Trophoblast cell (in vitro differentiated cells and primary cell): ENCODE data around the gene KIF16B.

Source experiments
- DNase-seq, 2 donors: peaks; one replicate each; pipeline ENCODE4 v3.0.0-alpha.2; 2016
- H2AFZ ChIP-seq: 2 replicates; pipeline ENCODE4 v1.6.1; 2013; ENCODE audit warnings: low read length, moderate library complexity, mild to moderate bottlenecking; ENCODE audit not compliant: insufficient read depth, poor library complexity
- H2AK5ac ChIP-seq: 2 replicates; pipeline ENCODE4 v1.6.1; 2013; ENCODE audit warnings: mild to moderate bottlenecking, low read length
- H2BK120ac ChIP-seq: 2 replicates; pipeline ENCODE4 v1.6.1; 2013; ENCODE audit warnings: low read length, mild to moderate bottlenecking, moderate library complexity; ENCODE audit not compliant: insufficient read depth, poor library complexity
- H2BK12ac ChIP-seq: 2 replicates; pipeline ENCODE4 v1.6.1; 2013; ENCODE audit warnings: mild to moderate bottlenecking, low read length, moderate library complexity
- H2BK5ac ChIP-seq: 2 replicates; pipeline ENCODE4 v1.6.1; 2013; ENCODE audit warnings: low read length, low read depth, moderate library complexity, mild to moderate bottlenecking; ENCODE audit not compliant: poor library complexity
- H3K14ac ChIP-seq: 2 replicates; pipeline ENCODE4 v1.6.1; 2013; ENCODE audit warnings: mild to moderate bottlenecking, low read length
- H3K18ac ChIP-seq: 2 replicates; pipeline ENCODE4 v1.6.1; 2013; ENCODE audit warnings: mild to moderate bottlenecking, low read length
- H3K23ac ChIP-seq: 2 replicates; pipeline ENCODE4 v1.6.1; 2013; ENCODE audit warnings: low read length
- H3K27ac ChIP-seq: 2 replicates; pipeline ENCODE4 v1.5.1; 2013; ENCODE audit warnings: low read depth, mild to moderate bottlenecking, inconsistent platforms, low read length, moderate library complexity
- H3K27me3 ChIP-seq: 2 replicates; pipeline ENCODE4 v1.6.1; 2013; ENCODE audit warnings: inconsistent platforms, mild to moderate bottlenecking, low read length, moderate library complexity; ENCODE audit not compliant: insufficient read depth
- H3K36me3 ChIP-seq, 2 experiments: 1 replicate in 1 of 2; 2 replicates in 1 of 2; pipeline ENCODE4 v1.6.1; 2013; ENCODE audit warnings: low read length in 2 of 2, mild to moderate bottlenecking in 2 of 2, moderate library complexity in 1 of 2; ENCODE audit not compliant: insufficient read depth in 2 of 2, control insufficient read depth in 1 of 2
- H3K4ac ChIP-seq: 2 replicates; pipeline ENCODE4 v1.6.1; 2013; ENCODE audit warnings: low read depth, mild to moderate bottlenecking, low read length, moderate library complexity
- H3K4me1 ChIP-seq, 2 experiments: 1 replicate in 1 of 2; 2 replicates in 1 of 2; pipeline ENCODE4 v1.6.1; 2013; ENCODE audit warnings: low read length in 2 of 2, mild to moderate bottlenecking in 2 of 2, moderate library complexity in 1 of 2; ENCODE audit not compliant: insufficient read depth in 2 of 2, control insufficient read depth in 1 of 2
- H3K4me2 ChIP-seq: 2 replicates; pipeline ENCODE4 v1.6.1; 2013; ENCODE audit warnings: inconsistent platforms, mild to moderate bottlenecking, low read length, moderate library complexity
- H3K4me3 ChIP-seq: 2 replicates; pipeline ENCODE4 v1.5.1; 2013; ENCODE audit warnings: mild to moderate bottlenecking, low read depth, low read length, inconsistent platforms
- H3K79me1 ChIP-seq: one replicate; pipeline ENCODE4 v1.6.1; 2013; ENCODE audit warnings: low read length
- H3K79me2 ChIP-seq: 2 replicates; pipeline ENCODE4 v1.6.1; 2013; ENCODE audit warnings: low read length, mild to moderate bottlenecking; ENCODE audit not compliant: control insufficient read depth, insufficient read depth, poor library complexity
- H3K9ac ChIP-seq: 2 replicates; pipeline ENCODE4 v1.6.1; 2013; ENCODE audit warnings: mild to moderate bottlenecking, low read length
- H3K9me3 ChIP-seq: 2 replicates; pipeline ENCODE4 v1.6.1; 2013; ENCODE audit warnings: low read depth, mild to moderate bottlenecking, control low read depth, inconsistent platforms, low read length; ENCODE audit not compliant: insufficient read depth
- H4K12ac ChIP-seq: 2 replicates; pipeline ENCODE4 v1.6.1; 2013; ENCODE audit warnings: low read depth, mild to moderate bottlenecking, low read length, moderate library complexity
- H4K8ac ChIP-seq: 2 replicates; pipeline ENCODE4 v1.6.1; 2013; ENCODE audit warnings: low read depth, mild to moderate bottlenecking, low read length, moderate library complexity
- H4K91ac ChIP-seq: one replicate; pipeline ENCODE4 v1.6.1; 2013; ENCODE audit warnings: low read depth, mild to moderate bottlenecking, low read length, moderate library complexity
- WGBS: extraction: QIAGEN DNeasy Blood & Tissue Kit; methylation state at CpG from one replicate; pipeline ENCODE4 v1.1.7; 2013; ENCODE audit warnings: missing lambda C conversion rate; ENCODE audit not compliant: insufficient read length, insufficient coverage; ENCODE audit errors: extremely low coverage; 5-methylcytosine and 5-hydroxymethylcytosine counted together

The KIF16B gene

GRCh38 chr20:16295534-16295933 lies 277.7 kb downstream of the KIF16B start:
- Histone ChIP-seq H4K8ac (no peak overlapping the region), H3K4me3 (no peak overlapping the region), H3K4me1 (no peaks in the 10 kb centered on the region), H3K27me3 (no peaks in the 10 kb centered on the region), H3K36me3 (no peaks in the 10 kb centered on the region), H3K23ac (no peak overlapping the region), H2BK12ac (no peak overlapping the region), H4K12ac (no peak overlapping the region), H3K9me3 (no peaks in the 10 kb centered on the region), H3K79me2 (no peaks in the 10 kb centered on the region), H3K4ac (no peak overlapping the region), H2BK120ac (no peak overlapping the region), H3K79me1 (no peaks in the 10 kb centered on the region), H3K18ac (no peak overlapping the region), H2BK5ac (no peak overlapping the region), H3K27ac (no peak overlapping the region), H3K14ac (no peak overlapping the region), H2AFZ (no peak overlapping the region), H3K4me2 (no peak overlapping the region), H3K9ac (no peak overlapping the region), H4K91ac (no peak overlapping the region), H2AK5ac (no peak overlapping the region)
- DNase-seq = no peak
- WGBS = no CpG with 5 or more reads among the region's 5 CpGs

- no peak overlapping the region for H3K27ac ChIP-seq
- H3K14ac ChIP-seq = no peak overlapping the region
- no peak overlapping the region for H2BK120ac ChIP-seq
- no peak overlapping the region for H4K8ac ChIP-seq
- H3K9ac ChIP-seq = no peak overlapping the region
- no CpG with 5 or more reads among the region's 5 CpGs for WGBS
- H3K36me3 ChIP-seq = no peaks in the 10 kb centered on the region
- H3K79me2 ChIP-seq = no peaks in the 10 kb centered on the region
- H3K4me2 ChIP-seq = no peak overlapping the region
- DNase-seq = peak; percentile 4 to 55
- H3K4me3 ChIP-seq = no peak overlapping the region
- H3K18ac ChIP-seq = no peak overlapping the region
- H3K23ac ChIP-seq = no peak overlapping the region
- H3K79me1 ChIP-seq = no peaks in the 10 kb centered on the region
- no peaks in the 10 kb centered on the region for H3K4me1 ChIP-seq
- H3K27me3 ChIP-seq = no peaks in the 10 kb centered on the region
- no peak overlapping the region for H3K4ac ChIP-seq
- H2AFZ ChIP-seq = no peak overlapping the region
- H2BK5ac ChIP-seq = no peak overlapping the region
- H4K91ac ChIP-seq = no peak overlapping the region
- H2AK5ac ChIP-seq = no peak overlapping the region
- H3K9me3 ChIP-seq = no peaks in the 10 kb centered on the region
- H2BK12ac ChIP-seq = no peak overlapping the region
- H4K12ac ChIP-seq = no peak overlapping the region
Observed at GRCh38 chr20:16293590-16293989, 279.7 kb downstream of the KIF16B start.

GRCh38 chr20:16292226-16292880 lies 280.9 kb downstream of the KIF16B start:
- no peak overlapping the region for H2AK5ac ChIP-seq

GRCh38 chr20:16290358-16290757 lies 282.9 kb downstream of the KIF16B start:
- Histone ChIP-seq H4K12ac (no peak overlapping the region), H2BK12ac (no peak overlapping the region), H3K9ac (no peak overlapping the region), H3K36me3 (no peaks in the 10 kb centered on the region), H3K4me2 (no peak overlapping the region), H3K18ac (no peak overlapping the region), H3K27ac (no peak overlapping the region), H3K27me3 (no peaks in the 10 kb centered on the region), H4K8ac (no peak overlapping the region), H2AK5ac (no peak overlapping the region), H3K4me3 (no peak overlapping the region), H3K4ac (no peak overlapping the region), H3K14ac (no peak overlapping the region), H3K9me3 (no peaks in the 10 kb centered on the region), H2BK120ac (no peak overlapping the region), H4K91ac (no peak overlapping the region), H3K79me2 (no peaks in the 10 kb centered on the region), H3K79me1 (no peaks in the 10 kb centered on the region), H2AFZ (no peak overlapping the region), H3K4me1 (no peaks in the 10 kb centered on the region), H3K23ac (no peak overlapping the region), H2BK5ac (no peak overlapping the region)
- WGBS = no CpG with 5 or more reads among the region's 4 CpGs
- DNase-seq = no peak

More at GRCh38 chr20:16292226-16292880, 280.9 kb downstream of the KIF16B start:
- DNase-seq = peak in 1 of 2 donors; percentile 34
- H2BK120ac ChIP-seq = no peak overlapping the region
- no peak overlapping the region for H3K4me3 ChIP-seq
- H2AFZ ChIP-seq = no peak overlapping the region
- H3K4me2 ChIP-seq = no peak overlapping the region
- H3K9ac ChIP-seq = no peak overlapping the region
- H3K18ac ChIP-seq = no peak overlapping the region
- no peak overlapping the region for H4K91ac ChIP-seq
- no peaks in the 10 kb centered on the region for H3K4me1 ChIP-seq
- no CpG with 5 or more reads among the region's 4 CpGs for WGBS
- H2BK5ac ChIP-seq = no peak overlapping the region
- H3K79me2 ChIP-seq = no peaks in the 10 kb centered on the region
- no peak overlapping the region for H3K4ac ChIP-seq
- no peaks in the 10 kb centered on the region for H3K9me3 ChIP-seq
- H4K8ac ChIP-seq = no peak overlapping the region
- H2BK12ac ChIP-seq = no peak overlapping the region
- no peaks in the 10 kb centered on the region for H3K27me3 ChIP-seq
- H3K36me3 ChIP-seq = no peaks in the 10 kb centered on the region
- H3K79me1 ChIP-seq = no peaks in the 10 kb centered on the region
- H4K12ac ChIP-seq = no peak overlapping the region
- H3K23ac ChIP-seq = no peak overlapping the region
- H3K27ac ChIP-seq = no peak overlapping the region
- H3K14ac ChIP-seq = no peak overlapping the region
